ENCODE data around the gene ARHGAP1. TPM values are rescaled to one million over a fixed set of nuclear protein-coding genes. Genes with fewer than 3 reads are reported as not detected.

ARHGAP1 gene
- polyA plus RNA-seq, 3 donors: 31.6 to 59.3 (median 44.1) TPM

DNA sequence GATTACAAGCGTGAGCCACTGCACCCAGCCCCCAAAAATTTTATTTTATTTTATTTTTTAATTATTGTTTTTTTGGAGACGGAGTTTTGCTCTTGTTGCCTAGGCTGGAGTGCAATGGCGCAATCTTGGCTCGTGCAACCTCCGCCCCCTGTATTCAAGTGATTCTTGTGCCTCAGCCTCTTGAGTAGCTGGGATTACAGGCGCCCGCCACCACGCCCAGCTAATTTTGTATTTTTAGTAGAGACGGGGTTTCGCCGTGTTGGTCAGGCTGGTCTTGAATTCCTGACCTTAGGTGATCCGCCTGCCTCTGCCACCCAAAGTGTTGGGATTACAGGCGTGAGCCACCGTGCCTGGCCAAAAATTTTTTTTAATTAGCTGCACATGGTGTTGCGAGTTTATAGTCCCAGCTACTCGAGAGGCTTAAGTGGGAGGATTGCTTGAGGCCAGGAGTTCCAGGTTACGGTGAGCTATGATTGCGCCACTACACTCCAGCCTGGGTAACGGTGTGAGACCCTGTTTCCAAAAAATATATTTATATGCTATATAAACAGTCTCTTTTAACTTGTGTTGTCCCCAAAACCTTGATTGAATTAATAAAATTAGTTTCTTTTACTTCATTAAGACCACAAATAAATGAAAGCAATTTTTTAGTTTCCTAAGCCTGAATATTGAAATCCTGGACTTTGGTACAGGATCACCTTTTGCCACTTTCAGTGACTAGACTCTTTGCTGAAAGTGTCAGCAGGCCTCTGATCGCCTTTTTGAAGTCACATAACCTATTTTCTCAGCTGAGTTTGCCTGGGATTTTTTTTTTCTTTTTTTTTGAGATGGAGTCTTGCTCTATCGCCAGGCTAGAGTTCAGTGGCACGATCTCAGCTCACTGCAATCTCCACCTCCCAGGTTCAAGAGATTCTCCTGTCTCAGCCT, 66.9 kb downstream of the ARHGAP1 start:
- H3K27ac Mint-ChIP-seq: no peak overlapping the region
- no peaks in the 10 kb centered on the region for H3K4me1 Mint-ChIP-seq
- H3K36me3 ChIP-seq (replicated peaks in 1 of 2; ENCODE audit: control insufficient read depth in 1 of 2, insufficient read depth in 2 of 2, low read length in 2 of 2): peaks cover 56 to 87% of the 10 kb centered on the region in 2 donors

GRCh38 chr11:46632502-46632901, 67.9 kb downstream of the ARHGAP1 start:
- no peak overlapping the region for H3K27ac ChIP-seq (ENCODE audit: low read depth in 1 of 2, low read length in 2 of 2)
- Mint-ChIP-seq H3K27ac (no peak overlapping the region), H3K36me3 (peaks cover 49 to 74% of the 10 kb centered on the region in 2 donors), H3K27me3 (ENCODE audit: low read depth in 3 of 3) (no peaks in the 10 kb centered on the region), H3K4me1 (no peaks in the 10 kb centered on the region), H3K9me3 (no peaks in the 10 kb centered on the region), H3K4me3 (no peak overlapping the region)
- no peaks in the 10 kb centered on the region for H3K9me3 ChIP-seq (replicated peaks in 1 of 2; ENCODE audit: control insufficient read depth in 1 of 2, insufficient read depth in 1 of 2, low read length in 2 of 2)
- peaks cover 57 to 86% of the 10 kb centered on the region in 2 donors for H3K36me3 ChIP-seq (replicated peaks in 1 of 2; ENCODE audit: control insufficient read depth in 1 of 2, insufficient read depth in 2 of 2, low read length in 2 of 2)
- no peak for TF ChIP-seq CTCF (IDR thresholded peaks at IDR 0.05)
- H3K27me3 ChIP-seq (ENCODE audit: control insufficient read depth in 2 of 2, insufficient read depth in 2 of 2, low read length in 2 of 2): no peaks in the 10 kb centered on the region
- WGBS (ENCODE audit: insufficient coverage): no CpG with 5 or more reads among the region's 1 CpG
- peaks cover 49% of the 10 kb centered on the region for H4K20me1 ChIP-seq (ENCODE audit: insufficient read depth, low read length)
- no peak for DNase-seq
- no peak overlapping the region for H2AFZ ChIP-seq (ENCODE audit: insufficient read depth, low read depth, low read length, poor library complexity, severe bottlenecking)
- intact Hi-C loops (cut with micrococcal nuclease): no loop called here
- H3K9ac ChIP-seq (ENCODE audit: insufficient read depth, low read length, poor library complexity, severe bottlenecking): no peak overlapping the region
- peaks cover 35% of the 10 kb centered on the region for H3K79me2 ChIP-seq (ENCODE audit: insufficient read depth, low read length)
- no peak overlapping the region for H3K4me3 ChIP-seq (replicated peaks in 1 of 3; ENCODE audit: low read depth in 2 of 3, low read length in 3 of 3)
- no peaks in the 10 kb centered on the region for H3K4me1 ChIP-seq (ENCODE audit: control insufficient read depth in 1 of 2, insufficient read depth in 2 of 2, low read length in 2 of 2)
- H3K4me2 ChIP-seq (replicated peaks; ENCODE audit: extremely low read depth, low read length, poor library complexity, severe bottlenecking): no peak overlapping the region

More for the DNA sequence above, 66.9 kb downstream of the ARHGAP1 start:
- H3K4me2 ChIP-seq (replicated peaks; ENCODE audit: extremely low read depth, low read length, poor library complexity, severe bottlenecking): no peak overlapping the region
- H3K27me3 ChIP-seq (ENCODE audit: control insufficient read depth in 2 of 2, insufficient read depth in 2 of 2, low read length in 2 of 2): no peaks in the 10 kb centered on the region
- H3K27ac ChIP-seq (ENCODE audit: low read depth in 1 of 2, low read length in 2 of 2): no peak overlapping the region
- H3K36me3 Mint-ChIP-seq: peaks cover 52 to 76% of the 10 kb centered on the region in 2 donors
- H3K4me1 ChIP-seq (ENCODE audit: control insufficient read depth in 1 of 2, insufficient read depth in 2 of 2, low read length in 2 of 2): no peaks in the 10 kb centered on the region
- no peak overlapping the region for H2AFZ ChIP-seq (ENCODE audit: insufficient read depth, low read depth, low read length, poor library complexity, severe bottlenecking)
- H3K9me3 ChIP-seq (replicated peaks in 1 of 2; ENCODE audit: control insufficient read depth in 1 of 2, insufficient read depth in 1 of 2, low read length in 2 of 2): no peaks in the 10 kb centered on the region
- H4K20me1 ChIP-seq (ENCODE audit: insufficient read depth, low read length): peaks cover 41% of the 10 kb centered on the region
- 96% methylated on average over 15 of the region's 22 CpGs for WGBS (ENCODE audit: insufficient coverage)
- no peaks in the 10 kb centered on the region for H3K9me3 Mint-ChIP-seq
- no peak overlapping the region for H3K9ac ChIP-seq (ENCODE audit: insufficient read depth, low read length, poor library complexity, severe bottlenecking)
- intact Hi-C loops (cut with micrococcal nuclease): no loop called here
- no peak overlapping the region for H3K4me3 Mint-ChIP-seq
- H3K79me2 ChIP-seq (ENCODE audit: insufficient read depth, low read length): peaks cover 37% of the 10 kb centered on the region
- H3K27me3 Mint-ChIP-seq (ENCODE audit: low read depth in 3 of 3): peaks cover 0 to 2% (median 0%) of the 10 kb centered on the region in 3 donors
- no peak for DNase-seq
- no peak for TF ChIP-seq CTCF (IDR thresholded peaks at IDR 0.05)
- no peak overlapping the region for H3K4me3 ChIP-seq (replicated peaks in 1 of 3; ENCODE audit: low read depth in 2 of 3, low read length in 3 of 3)
